Fibroblast of skin of back (primary cell): Measurements from ENCODE around the gene HSP90AB1. TPM values are rescaled to one million over a fixed set of nuclear protein-coding genes. Genes with fewer than 3 reads are reported as not detected.
A peak's percentile ranks its signal among the peaks of the same experiment; 100 is the strongest.

Experiments used
- DNase-seq: peaks from one replicate; pipeline ENCODE4 v3.0.0-alpha.2; 2013
- polyA plus RNA-seq, 2 experiments: library from polyadenylated mRNA; unstranded; fragments of 120-200 nt; gene quantifications; one replicate each; pipeline ENCODE4 v1.2.1, GENCODE V29; 2013; ENCODE audit not compliant: insufficient read length in 2 of 2

Gene HSP90AB1
- 816 TPM for polyA plus RNA-seq (2013, experiment 1 of 2; ENCODE audit: insufficient read length)
- polyA plus RNA-seq (2013, experiment 2 of 2; ENCODE audit: insufficient read length), result 595 TPM

DNA sequence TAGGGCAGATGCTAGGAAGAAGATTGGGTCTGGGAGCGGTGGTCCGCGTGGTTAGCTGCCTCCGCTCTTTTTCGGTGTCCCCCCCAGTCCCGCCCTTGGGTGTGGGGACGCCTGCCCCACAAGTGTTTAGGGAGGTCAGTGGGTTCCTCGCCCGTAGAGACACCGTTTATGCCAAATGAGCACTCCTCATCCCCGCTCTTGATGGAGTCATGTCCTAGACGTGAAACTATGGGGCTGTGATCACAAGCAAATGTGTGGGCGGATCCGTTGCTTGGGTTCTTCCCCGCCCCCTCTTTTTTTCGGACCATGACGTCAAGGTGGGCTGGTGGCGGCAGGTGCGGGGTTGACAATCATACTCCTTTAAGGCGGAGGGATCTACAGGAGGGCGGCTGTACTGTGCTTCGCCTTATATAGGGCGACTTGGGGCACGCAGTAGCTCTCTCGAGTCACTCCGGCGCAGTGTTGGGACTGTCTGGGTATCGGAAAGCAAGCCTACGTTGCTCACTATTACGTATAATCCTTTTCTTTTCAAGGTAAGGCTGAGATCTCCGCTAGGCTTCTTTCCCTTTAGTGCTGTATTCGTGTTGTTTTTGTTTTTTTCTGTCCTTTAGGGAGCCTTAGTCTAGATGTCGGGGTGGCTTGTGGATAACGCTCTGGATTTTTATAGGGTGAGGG is at the start of gene HSP90AB1:
HSP90AB1 (plus strand) TSS at position 439 of the 675 bp plus-strand sequence. CDS start 1,529 bp downstream, outside the sequence.
- DNase-seq, result peak; percentile 97

DNA sequence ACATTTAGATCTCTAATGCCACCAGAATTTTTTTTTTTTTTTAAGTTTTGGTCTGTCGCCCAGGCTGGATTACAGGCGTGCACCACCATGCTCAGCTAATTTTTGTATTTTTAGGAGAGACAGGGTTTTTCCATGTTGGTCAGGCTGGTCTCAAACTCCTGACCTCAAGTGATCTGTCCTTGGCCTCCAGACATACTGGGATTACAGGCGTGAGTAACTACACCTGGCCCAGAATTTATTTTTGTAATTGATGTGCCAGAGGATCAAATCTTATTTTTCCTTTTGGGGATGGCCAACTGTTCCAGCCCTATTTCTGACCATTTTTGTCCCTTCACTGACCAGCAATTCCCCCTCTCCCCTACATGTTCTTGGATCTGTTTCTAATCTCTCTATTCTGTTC is 48.2 kb upstream of the HSP90AB1 start:
- no peak for DNase-seq

DNA sequence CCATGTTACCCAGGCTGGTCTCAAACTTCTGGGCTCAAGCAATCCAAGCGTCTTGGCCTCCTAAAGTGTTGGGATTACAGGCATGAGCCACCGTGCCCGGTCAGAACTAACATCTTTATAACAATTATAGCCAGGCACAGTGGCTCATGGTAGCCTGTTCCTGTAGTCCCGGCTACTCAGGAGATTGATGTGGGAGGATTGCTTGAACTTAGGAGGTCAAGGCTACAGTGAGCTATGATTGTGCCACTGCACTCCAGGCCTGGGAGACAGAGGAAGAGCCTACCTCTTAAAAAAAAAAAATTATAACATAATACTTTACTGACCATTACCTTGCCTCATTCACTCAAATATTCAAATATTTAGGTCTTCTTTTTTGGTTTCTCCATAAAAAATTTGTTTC is 47.0 kb upstream of the HSP90AB1 start:
- DNase-seq, result no peak

DNA sequence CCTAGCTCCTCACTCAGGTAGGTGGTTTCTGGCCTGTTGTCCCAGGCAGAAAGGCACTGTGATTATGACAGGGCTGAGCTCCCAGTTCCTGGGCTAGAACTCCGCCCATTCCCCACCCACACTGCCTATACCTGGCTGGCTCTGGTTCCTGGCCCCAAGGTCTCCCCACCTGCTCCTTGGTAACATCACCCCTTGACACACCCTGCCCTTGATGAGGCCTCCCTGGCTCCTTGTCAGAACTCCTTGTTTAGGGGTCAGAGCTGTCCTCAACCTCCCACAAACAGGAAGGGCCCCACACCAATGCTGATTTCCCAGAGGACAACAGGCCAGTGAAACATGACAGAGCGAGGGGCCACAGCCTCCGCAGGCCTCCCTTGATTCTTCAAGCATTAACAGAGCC is 45.7 kb upstream of the HSP90AB1 start:
- no peak for DNase-seq

DNA sequence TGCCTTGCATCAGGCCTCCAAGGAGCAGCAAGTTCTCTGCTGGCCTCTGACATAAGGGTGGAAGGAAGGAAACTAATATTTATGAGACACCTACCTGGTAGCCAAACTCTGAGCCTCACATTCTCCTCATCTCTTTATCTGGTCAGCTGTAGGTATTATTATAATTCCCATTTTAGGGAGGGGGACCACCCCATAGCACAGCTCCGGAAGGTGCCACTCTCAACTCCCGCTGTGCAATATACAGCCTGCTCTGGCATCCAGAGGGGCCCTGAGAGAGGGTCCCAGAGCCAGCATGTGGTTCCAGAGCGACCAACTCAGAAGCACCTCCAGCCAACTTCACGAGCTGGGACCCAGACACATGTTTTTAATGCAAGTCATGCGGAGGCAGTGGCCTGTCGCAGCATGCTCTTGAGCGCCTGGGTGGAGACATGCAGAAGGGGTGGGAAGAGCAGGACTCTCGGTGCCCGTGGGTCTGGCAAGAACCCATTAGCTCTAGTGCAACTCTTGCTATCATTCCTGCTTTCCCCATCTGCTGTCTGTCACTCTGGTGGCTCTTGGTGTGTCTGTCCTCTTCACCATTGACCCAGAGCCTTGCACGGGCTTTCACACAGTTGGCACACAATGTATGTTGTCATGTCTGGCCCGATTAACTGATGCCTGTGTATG is 45.1 kb upstream of the HSP90AB1 start:
- DNase-seq, result no peak

DNA sequence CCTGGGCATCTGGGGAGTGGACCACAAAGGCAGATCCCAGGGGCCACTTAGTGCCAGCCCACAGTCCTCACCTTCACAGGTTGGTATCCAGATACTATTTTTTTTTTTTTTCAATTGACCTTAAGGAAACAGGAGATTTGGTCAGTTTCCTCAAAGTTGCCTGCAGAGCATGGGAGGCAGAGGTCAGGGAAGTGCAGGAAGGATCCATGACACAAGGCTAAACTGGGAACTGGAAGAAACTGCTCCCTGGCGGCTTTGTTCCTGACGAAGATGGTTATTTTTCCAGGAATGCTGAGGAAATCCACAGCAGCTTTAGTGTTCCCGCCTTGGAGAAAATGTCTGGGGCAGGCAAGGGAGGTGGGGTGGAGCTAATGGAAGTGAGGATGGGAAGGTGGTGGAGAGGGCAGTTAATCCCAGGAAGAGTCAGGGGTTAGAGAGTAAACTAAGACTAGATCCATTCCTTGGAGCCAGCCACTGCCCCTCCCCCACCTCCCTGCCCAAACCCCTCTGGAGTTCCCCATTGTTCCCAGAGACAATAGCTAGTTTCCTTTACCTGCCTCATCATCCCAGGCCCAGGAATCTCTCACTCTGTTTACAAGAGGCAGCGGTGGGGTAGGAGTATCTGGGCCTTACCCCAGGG is 44.4 kb upstream of the HSP90AB1 start:
- DNase-seq, result no peak

DNA sequence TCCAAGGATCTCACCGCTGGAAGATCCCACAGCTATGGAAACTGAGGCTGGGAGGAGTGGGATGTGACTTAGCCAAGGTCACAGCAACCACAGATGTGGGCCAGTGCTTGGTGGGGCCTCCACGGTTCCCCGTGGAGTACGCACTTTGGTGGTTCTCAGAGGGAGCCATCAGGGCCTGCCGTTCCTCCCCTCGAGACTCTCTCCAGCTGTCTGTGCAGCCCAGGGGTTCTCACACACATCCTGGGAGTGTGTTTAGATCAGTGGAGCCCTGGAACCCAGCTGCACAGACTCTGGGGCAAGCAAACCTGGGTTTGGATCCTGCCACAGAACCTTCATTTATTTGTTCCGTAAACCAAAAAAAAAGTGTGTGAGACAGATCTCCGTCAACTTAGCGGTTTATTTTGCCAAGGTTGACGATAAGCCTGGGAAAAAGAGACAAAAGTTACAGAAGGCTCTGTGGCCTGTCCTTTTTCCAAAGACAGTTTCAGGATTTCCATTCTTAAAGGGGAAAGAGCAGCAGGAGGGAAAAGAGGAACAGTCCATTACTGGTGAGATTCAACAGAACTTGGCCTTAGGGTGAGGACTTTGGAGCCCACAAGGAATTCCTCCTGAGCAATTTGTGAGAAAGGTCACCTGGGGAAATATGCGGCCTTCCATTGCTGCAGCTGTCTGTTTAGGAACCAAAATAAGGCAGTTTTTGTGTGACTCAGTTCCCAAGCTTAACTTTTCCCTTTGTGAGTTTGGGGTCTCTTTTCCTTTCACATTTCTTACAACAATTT is 43.7 kb upstream of the HSP90AB1 start:
- no peak for DNase-seq

DNA sequence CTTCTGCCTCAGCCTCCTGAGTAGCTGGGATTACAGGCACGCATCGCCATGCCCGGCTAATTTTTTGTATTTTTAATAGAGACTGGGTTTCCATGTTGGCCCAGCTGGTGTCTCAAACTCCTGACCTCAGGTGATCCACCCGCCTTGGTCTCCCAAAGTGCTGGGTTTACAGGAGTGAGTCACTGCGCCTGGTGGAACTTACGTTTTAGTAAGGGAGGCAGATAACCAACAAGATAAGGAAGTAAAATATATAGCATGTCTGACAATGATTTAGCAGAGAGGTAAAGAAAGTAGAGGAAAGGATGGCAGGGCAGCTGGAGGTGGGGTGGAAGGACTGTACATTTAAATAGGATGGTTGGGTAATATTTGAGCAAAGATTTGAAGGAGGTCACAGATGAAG is 42.9 kb upstream of the HSP90AB1 start:
- DNase-seq, result no peak

DNA sequence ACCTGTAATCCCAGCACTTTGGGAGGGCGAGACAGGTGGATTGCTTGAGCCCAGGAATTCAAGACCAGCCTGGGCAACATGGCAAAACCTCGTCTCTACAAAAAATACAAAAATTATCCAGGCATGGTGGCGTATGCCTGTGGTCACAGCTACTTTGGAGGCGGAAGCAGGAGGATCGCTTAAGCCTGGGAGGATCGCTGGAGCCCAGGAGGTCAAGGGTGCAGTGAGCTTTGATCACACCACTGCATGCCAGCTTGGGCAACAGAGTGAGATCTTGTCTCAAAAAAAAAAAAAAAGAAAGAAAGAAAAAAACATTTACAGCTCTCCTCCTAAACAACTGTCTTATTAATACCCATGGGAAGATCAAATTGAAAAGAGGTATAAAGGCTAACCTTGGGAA is 38.9 kb upstream of the HSP90AB1 start:
- DNase-seq, result no peak

DNA sequence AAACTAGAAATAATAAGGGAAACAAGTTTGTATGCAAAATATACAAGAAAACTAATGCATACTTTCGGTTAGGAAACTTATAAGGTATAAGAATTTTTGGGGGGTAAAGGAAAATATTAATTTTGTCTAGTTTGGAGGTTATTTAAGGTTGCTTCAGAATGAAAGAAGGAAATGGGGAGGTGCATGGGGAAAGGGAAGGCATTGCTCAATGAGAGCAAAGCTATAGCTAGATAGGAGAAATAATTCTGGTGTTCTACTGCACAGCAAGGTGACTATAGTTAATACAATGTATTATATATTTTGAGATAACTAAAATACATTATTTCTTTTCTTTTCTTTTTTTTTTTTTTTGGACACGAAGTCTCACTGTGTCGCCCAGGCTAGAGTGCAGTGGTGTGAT is 35.6 kb upstream of the HSP90AB1 start:
- DNase-seq, result no peak

DNA sequence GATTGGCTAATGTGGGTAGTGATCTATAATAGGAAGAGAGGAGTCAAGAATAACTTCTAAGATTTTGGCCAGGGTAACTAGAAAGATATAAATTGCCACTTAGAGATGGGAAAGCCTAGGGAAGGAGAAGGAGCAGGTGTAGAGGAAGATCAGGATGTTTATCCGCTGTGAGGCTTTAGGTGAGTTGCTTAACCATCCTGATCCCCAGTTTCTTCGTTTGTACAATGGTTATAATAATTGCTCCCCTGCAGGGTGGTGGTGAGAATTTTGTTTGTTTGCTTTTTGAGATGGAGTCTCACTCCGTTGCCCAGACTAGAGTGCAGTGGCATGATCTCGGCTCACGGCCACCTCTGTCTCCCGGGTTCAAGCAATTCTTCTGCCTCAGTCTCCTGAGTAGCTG is 32.6 kb upstream of the HSP90AB1 start:
- no peak for DNase-seq

DNA sequence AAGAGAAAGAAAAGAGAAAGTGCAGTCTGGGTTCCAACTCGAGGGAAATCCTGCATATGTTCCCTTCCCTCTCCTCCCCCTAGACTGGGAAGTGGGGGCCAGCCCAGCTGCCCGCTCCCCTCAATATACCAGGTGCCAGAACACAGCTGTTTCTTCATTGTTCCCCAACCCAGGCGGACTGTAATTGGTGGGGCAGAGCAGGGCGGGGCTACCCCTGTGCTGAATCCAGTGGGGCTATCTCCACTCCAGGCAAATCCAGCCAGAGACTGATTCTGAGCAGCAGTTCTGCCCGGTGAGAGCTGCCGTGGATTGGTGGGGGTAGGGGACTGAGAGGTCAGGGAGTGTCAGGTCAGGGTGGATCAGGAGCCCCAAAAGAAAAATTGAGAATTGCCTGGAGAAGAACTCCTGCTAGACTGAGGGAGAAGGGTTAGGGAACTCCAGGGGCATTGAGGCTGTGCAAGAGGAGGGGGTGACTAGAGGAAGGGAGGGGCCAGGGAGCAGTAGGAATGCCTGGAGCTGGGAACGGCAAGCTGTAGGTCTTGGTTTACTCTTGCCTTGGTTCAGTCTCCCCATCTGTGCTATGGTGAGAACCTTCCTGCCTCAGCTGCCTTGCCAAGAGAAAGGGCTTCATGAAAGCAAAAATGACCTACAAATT is 30.1 kb upstream of the HSP90AB1 start, which contains the start of gene MYMX:
MYMX (plus strand) TSS at position 250 of the 655 bp plus-strand sequence. CDS start 546 bp downstream, outside the sequence.
- no peak for DNase-seq

DNA sequence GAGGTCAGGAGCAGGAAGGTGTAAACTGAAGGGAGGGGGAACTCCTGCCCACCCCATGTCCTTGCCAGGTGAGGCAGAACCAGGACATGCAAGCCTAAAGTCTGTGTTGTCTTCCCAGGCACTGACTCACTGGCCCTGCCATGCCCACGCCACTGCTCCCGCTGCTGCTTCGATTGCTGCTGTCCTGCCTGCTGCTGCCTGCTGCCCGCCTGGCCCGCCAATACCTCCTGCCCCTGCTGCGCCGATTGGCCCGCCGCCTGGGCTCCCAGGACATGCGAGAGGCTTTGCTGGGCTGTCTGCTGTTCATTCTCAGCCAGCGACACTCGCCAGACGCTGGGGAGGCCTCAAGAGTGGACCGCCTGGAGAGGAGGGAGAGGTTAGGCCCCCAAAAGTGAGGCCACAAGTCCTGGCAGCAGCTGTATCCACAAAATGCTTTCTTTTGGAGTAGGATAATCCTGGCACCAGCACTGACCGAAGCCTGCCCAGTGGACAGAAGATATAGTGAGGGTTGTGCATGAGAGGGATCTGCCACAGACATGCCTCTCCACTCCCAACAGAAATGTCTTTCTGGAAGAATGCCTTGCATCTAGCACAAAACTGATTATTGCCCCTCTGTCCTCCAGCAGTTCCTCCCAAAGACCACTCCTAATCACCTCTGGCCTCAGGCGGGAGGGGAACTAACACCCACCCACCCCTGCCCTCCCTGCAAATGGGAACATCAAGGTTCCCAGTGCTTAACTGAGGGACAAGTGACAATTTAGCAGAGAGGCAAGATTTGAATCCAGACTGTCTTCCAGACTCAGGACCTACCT is 29.4 kb upstream of the HSP90AB1 start:
- no peak for DNase-seq

DNA sequence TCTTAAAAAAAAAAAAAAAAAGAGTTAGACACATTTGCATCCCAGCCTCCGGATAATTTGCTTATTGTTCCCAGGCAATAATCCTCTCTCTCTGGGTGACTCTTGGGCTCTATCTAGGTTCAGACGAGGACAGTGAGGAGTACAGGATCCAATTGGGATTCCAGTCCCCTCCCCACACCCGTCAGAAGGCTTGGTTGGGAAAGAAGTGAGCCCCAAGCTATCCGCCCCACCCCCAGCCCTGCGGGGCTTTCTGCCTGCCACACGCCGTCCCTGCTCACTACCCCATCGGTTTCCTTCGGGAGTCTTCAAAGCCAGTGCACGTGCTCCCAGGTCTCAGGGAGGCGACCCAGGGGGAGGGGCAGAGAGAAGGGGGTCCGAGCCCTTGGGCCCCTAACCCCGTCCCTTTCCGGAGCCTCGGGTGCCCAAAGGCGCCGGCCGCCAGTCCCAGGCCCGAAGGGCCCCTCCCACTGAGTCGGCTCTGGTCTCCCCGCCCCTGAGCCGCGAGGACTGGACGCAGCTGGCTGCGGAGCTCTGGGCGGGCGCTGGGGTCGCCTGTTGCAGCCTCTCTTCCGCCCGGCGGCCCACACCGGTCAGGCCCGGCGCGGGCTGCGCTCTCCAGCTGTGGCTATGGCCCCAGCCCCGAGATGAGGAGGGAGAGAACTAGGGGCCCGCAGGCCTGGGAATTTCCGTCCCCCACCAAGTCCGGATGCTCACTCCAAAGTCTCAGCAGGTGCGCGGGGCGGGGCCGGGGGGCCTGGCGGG is 27.7 kb upstream of the HSP90AB1 start:
- peak; percentile 52 for DNase-seq

DNA sequence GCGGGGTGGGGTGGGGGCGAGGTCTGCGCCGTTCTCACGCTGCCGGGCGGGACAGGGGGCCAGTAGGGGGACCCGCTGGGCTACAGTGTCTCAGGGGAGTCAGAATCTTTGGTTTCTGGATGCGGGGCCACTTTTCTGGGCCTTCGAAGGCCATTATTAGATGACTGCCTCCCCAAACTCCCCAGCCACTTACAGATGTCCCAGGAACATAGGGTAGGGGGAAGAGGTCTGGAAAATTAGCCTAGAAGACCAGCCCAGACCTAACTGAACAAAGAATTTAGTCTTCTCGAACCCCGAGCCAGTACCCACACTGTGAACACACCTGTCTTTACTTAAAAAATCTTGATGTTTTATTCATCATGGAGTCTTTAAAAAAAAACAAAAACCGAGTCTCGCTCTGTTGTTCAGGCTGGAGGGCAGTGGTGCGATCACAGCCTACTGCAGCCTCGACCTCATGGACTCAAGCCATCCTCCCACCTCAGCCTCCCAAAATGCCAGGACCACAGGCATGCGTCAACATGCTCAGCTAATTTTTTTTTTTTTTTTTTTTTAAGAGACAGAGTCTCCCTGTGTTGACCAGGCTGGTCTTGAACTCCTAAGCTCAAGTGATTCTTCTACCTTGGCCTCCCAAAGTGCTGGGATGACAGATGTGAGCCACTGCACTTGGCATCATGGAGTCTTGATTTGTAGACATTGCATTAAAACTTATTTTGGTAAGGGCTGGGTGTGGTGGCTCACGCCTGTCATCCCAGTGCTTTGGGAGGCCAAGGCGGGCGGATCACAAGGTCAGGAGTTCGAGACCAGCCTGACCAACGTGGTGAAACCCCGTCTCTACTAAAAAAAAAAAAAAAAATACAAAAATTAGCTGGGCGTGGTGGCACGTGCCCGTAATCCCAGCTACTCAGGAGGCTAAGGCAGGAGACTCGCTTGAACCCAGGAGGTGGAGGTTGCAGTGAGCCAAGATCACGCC is 26.8 kb upstream of the HSP90AB1 start:
- DNase-seq, result no peak

DNA sequence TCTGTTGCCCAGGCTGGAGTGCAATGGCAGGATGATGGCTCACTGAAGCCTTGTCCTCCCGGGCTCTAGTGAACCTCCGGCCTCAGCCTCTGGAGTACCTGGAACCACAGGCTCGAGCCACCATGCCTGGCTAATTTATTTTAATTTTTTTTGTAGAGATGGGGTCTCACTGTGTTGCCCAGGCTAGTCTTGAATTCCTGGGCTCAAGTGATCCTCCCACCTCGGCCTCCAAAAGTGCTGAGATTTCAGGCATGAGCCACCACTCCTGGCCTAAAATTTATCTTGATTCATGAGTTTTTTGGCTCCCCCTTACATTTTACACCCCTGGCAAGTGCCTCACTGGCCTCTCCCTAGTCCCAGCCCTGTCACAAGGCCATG is 26.0 kb upstream of the HSP90AB1 start:
- DNase-seq, result no peak

DNA sequence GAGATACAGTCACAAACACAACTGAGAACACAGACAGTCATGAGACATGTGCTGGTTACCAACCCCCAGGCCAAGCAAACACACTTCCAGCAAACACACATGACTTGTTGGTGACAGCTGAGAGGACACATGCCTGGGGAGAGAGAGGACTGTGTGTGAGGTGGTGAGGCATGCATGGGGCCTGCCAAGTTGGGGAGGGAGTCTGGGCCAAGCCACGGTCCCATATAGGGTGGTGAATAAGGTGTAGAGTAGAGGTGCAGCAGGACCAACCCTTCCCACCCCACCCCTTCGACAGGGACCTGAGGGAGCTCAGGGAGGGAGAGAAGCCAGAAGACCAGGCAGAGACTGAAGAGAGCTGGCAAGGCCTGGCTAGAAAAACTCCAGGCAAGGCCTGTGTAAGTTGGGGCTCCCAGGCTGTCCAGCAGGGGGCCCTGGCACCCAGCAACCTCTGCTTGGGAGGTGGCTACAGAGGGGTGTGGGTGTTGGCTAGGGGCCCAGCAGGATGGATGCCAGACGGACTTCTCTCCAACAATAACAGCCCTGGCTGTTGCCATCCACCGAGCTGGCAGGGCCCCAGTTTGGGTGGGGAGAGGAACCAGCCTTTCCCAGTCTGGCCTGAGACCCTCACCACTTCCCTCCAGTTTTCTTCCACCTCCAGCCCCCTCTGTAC is 25.5 kb upstream of the HSP90AB1 start:
- peak; percentile 85 for DNase-seq

DNA sequence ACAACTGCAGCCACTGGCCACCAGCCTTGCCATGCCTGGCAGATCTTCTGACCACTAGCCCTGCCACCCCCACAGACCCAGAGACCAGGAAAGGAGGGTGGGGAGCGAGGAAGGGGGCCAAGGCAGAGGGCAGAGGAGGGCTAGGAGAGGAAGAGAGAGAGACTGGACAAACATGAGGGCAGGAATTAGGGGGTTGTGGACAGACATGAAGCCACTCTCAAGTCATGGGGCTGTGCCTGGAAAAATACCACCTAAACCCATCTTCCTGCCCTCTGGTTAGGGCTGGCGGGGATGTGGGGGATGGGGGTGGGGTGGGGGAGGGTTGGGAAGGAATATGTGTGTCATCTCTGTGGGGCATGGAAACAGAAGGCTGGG is 25.0 kb upstream of the HSP90AB1 start:
- DNase-seq, result no peak
